AG04449 (cell line): ENCODE measurements around the gene NLRP8.

Source experiments
- CTCF ChIA-PET: fragments of 350-600 bp; formaldehyde crosslinking; extraction: SDS; loops from one replicate; lab custom pipeline; 2021; ENCODE audit warnings: antibody characterized with exemption; lab: Yijun Ruan, JAX
- POLR2A ChIA-PET: fragments of 400-600, 350-600 bp; formaldehyde crosslinking; extraction: SDS; loops from one replicate; lab custom pipeline; 2020; ENCODE audit warnings: antibody characterized with exemption, inconsistent platforms; lab: Yijun Ruan, JAX
- DNase-seq: peaks from one replicate; pipeline ENCODE4 v3.0.0-alpha.2; 2010; ENCODE audit warnings: low read depth, low spot score
- H3K4me3 ChIP-seq: 2 replicates; pipeline ENCODE4 v1.5.1; 2011; ENCODE audit warnings: low read depth, mild to moderate bottlenecking, control low read depth, low read length
- CTCF ChIP-seq: IDR thresholded peaks from one replicate; pipeline ENCODE4 v1.5.1; 2011; ENCODE audit warnings: mild to moderate bottlenecking, moderate library complexity, low read length, control low read depth, inconsistent platforms; ENCODE audit not compliant: insufficient read depth; ENCODE audit errors: missing control alignments

Gene NLRP8

GRCh38 chr19:55959996-55960675 is 12.5 kb downstream of the NLRP8 start:
- no peak for DNase-seq
- POLR2A ChIA-PET, result no interaction called here
- CTCF ChIA-PET, result no interaction called here
- H3K4me3 ChIP-seq, result no peak overlapping the region
- TF ChIP-seq CTCF, result no peak

- no peak for TF ChIP-seq CTCF
- ChIA-PET POLR2A (no interaction called here), CTCF (no interaction called here)
- no peak overlapping the region for H3K4me3 ChIP-seq
- no peak for DNase-seq
Observed at GRCh38 chr19:55962186-55962585, 14.6 kb downstream of the NLRP8 start.

GRCh38 chr19:55973982-55974381 is 26.4 kb downstream of the NLRP8 start:
- DNase-seq, result no peak
- no peak overlapping the region for H3K4me3 ChIP-seq
- ChIA-PET CTCF (no interaction called here), POLR2A (no interaction called here)
- no peak for TF ChIP-seq CTCF

GRCh38 chr19:55980415-55980814 is 32.8 kb downstream of the NLRP8 start:
- no peak overlapping the region for H3K4me3 ChIP-seq
- no peak for DNase-seq
- ChIA-PET POLR2A (no interaction called here), CTCF (no interaction called here)
- TF ChIP-seq CTCF, result no peak

- no peak for TF ChIP-seq CTCF
- no peak for DNase-seq
- no peak overlapping the region for H3K4me3 ChIP-seq
- ChIA-PET POLR2A (no interaction called here), CTCF (no interaction called here)
Observed at GRCh38 chr19:55985254-55985653, 37.6 kb downstream of the NLRP8 start.

GRCh38 chr19:55986487-55986886 is 38.9 kb downstream of the NLRP8 start, which contains the start of gene NLRP5:
Gene NLRP5, plus strand, starts transcription at chr19:55986775.
- no peak within 1 kb of the TSS for H3K4me3 ChIP-seq
- no peak for DNase-seq
- CTCF ChIA-PET, result no interaction called here
- POLR2A ChIA-PET, result no interaction called here
- no peak for TF ChIP-seq CTCF
